Suppressor macrophage treated with lipopolysaccharide for 1 hour (primary cell): Measurements from ENCODE around the gene IL24.
A peak's percentile ranks its signal among the peaks of the same experiment; 100 is the strongest.

Source experiments
- DNase-seq, 3 donors: peaks; one replicate each; pipeline ENCODE4 v3.0.0-alpha.2; 2020 to 2022

Gene IL24

GRCh38 chr1:206882555-206882954 lies 14.7 kb upstream of the IL24 start:
- DNase-seq, result peak in 1 of 3 donors; percentile 21

GRCh38 chr1:206883160-206883559 lies 14.1 kb upstream of the IL24 start:
- DNase-seq, result no peak

DNA sequence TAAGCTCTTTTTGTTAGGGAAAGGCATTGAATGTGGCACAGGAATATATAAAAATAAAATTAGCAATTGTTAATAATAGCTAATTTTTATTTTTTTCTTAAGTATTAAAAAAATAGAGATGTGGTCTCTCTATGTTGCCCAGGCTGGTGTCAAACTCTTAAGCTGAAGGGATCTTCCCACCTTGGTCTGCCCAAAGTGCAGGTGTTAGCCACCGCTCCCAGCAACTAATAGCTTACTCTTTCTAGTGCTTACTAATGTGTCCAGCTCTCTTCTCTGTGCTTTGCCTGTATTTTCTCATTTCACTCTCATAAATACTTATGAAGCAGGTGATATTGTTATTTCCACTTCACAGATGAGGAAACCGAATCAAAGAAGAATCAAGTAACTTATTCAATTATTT lies 13.4 kb upstream of the IL24 start:
- DNase-seq, result no peak

DNA sequence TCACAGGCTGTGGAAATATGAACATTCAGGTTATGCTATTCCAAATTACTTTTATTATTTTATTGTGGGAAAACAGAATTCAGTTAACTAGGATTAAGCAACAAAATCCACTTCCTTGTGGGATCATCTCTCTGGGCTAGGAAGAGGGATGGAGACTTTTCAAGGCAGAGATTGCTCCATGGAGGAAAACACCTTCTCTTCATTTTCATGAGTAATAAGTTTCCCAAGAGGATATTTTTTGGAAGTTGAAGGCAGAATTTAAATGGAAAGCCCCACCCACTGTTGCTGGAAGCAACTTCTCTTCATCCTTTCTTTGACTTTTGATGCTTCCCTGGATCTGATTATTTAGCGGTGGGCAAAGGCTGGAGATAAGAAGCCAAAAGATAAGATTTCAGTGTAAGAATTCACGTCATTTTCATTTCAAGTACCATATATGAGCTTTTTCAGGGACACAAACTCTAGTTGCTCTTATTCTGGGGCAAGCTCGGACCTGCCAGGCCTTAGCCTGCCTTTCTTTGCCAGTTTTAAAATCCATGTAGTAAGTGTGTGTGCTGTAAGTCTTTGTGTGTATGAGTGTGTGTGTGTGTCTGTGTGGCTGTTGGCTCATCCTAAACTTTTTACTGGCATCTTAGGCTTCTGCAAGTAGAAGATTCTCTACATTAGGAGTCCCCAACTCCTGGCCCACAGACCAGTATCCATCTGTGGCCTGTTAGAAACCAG lies 11.7 kb upstream of the IL24 start:
- peak in 1 of 3 donors; percentile 34 for DNase-seq

GRCh38 chr1:206886831-206887230 lies 10.4 kb upstream of the IL24 start:
- DNase-seq, result no peak

- DNase-seq, result no peak
These were observed 9.5 kb upstream of the IL24 start for GRCh38 chr1:206887701-206888100.

GRCh38 chr1:206890125-206891060 lies 6.8 kb upstream of the IL24 start:
- peak; percentile 71 to 92 (median 89) for DNase-seq

DNA sequence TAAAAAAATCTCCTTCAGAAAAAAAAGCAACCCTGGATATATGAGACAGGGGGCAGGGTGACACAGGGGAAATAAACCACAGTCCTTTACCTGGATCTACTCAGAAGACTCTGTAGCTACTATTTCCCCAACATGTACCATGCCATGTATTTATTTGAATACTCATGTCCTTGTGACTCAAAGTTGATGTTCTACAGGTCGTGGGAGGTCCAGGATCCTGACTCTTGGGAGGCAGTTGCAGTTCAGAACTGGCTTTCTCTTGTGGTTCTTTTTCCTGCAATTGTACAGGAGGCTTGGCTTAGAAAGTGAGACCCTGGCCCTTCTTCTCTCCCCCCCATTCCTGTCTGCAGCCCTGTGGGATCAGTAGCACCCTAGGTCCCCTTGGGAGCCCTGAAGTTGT lies 5.8 kb upstream of the IL24 start:
- peak in 2 of 3 donors; percentile 27 to 32 for DNase-seq

DNA sequence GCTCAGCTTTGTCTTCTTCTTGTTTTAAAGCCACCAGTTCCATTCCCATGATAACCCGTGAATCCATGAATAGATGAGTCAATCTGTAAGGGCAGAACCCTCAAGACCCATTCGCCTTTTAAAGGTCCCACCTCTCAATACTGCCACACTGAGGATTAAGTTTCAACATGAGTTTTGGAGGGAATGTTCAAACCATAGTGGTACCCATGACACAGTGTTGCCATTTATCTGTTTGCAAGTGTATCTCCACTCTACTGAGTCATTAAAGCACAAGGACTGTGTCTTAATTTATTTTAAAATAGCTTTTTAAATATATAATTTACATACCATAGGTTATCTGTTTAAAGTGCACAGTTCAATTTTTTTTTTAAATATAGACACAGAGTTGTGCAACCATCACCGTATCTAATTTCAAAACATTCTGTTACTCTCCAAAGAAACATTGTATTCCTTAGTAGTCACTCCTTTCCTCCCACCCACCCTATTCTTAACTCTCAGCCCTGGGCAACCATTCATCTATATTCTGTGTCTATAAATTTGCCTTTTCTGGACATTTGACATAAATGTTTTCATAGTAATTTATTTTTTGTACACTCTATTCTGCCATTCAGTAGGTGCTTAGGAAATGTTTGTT lies 4.8 kb upstream of the IL24 start:
- DNase-seq, result no peak

DNA sequence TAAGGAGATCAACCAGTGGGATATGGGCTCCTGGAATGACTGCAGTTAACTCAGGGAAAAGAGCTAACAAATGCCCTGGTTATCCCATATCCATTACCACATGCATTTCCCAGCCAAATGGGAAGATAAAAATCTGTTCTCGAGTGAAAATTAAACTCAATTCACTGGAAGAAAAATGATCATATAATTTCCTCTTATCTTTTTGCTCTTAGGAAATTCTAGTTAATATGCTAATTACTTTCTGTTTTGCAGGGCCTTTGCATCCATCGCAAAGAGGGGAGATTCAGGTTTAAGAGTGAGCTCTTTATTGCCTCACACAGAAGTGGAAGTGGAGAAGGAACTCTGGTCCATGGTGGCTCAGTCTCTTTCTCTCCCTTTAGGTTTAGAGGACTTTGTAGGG lies 3.9 kb upstream of the IL24 start:
- DNase-seq, result no peak

GRCh38 chr1:206895325-206895724 lies 1.9 kb upstream of the IL24 start:
- DNase-seq, result no peak

GRCh38 chr1:206895837-206896242 lies 1.4 kb upstream of the IL24 start:
- DNase-seq, result no peak

- DNase-seq, result no peak
These were observed 982 bp upstream of the IL24 start for GRCh38 chr1:206896261-206896660.

DNA sequence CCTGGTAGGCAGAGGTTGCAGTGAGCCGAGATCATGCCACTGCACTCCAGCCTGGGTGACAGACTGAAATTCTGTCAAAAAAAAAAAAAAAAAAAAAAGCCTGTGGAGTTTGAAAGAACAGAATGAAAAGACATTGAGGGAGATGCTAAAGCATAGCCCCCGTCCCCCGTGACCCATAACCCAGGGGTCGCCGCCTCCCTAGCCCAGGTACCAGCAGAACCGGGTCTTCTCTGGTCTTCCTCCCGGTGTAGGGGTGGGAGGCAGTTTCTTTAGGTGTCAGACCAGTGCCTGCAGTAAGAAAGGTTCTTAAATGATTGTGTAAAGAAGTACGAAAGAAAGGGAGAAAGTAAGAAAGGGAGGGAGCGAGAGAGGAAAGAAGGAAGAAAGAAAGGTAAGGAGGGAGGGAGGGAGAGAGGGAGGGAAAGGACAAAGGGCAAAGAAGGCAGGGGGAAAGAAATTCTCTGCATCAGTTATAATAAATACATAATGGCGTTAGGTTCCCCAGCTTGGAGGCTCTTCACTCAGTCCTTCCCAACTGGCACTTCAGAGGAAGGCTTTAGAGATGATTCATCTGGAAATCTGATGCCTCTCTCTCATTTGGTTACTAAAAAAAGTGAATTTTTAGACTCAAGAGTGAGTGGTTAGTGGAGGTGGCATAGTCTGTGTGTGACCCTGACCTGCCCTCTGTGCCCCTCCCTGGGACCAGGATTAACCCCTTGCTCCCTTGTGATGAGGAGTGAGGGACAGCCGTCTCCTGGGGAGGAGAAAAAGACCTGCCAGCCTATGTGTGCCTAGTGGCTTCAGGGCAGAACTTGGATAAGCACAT lies 1.1 kb downstream of the IL24 start:
- DNase-seq, result peak in 1 of 3 donors; percentile 30

DNA sequence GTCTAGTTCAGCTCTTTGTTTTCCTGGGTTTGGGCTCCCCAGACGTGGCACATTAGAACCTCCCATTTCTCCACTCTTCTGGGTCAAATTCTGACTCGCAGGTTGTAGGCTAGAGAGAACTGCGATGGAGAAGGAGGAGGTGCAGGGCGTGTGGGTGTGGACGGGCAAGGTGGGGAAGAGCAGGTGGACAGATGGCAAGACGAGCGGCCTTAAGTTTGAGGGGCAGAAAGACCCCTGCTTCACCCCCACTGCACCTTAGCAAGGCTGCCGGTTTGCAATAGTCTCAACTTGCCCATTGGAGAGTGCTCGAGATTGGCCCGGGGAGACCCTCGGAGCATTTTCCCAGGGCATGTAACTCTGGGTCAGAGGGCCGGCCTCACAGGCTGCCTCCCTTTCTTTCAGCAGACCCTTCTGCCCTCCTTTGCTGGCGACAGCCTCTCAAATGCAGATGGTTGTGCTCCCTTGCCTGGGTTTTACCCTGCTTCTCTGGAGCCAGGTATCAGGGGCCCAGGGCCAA lies 1.7 kb downstream of the IL24 start:
- DNase-seq, result no peak

DNA sequence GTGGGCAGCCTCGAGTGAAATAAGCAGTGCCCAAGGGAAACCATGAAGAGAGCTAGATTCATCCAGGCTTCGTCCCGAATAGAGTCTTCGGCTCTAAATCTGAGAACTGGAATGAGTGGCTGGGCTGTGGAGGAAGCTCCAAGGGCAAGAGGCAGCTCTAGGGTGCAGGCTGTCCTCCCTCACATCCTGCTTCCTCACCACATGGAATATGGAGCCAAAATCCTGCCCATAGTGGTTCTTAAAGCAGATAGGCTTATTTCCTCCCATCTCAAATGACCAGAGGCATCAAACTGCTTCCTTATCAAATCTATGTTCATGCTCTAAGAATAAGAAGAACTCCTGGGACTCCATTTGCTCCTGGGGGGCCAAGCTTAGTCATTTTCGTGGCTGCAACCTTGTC lies 2.5 kb downstream of the IL24 start:
- no peak for DNase-seq

DNA sequence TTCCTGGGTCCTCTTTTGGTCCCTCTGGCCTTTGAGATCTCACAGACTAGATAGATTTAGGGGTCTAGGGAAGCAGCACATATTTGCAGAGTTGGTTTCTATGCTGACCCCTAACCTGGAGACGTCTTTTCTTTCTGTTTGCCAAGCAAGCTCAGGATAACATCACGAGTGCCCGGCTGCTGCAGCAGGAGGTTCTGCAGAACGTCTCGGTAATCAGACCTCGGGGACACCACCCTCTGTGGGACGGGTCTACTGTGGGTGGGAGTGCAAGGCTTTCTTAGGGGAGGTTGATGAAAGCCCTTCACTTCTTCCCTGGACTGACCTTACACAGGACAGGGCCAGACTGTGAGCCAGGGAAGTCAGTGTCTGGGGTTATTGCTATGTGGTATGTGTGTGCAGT lies 2.9 kb downstream of the IL24 start:
- DNase-seq, result no peak

- no peak for DNase-seq
These were observed 4.7 kb downstream of the IL24 start for GRCh38 chr1:206901944-206902343.

DNA sequence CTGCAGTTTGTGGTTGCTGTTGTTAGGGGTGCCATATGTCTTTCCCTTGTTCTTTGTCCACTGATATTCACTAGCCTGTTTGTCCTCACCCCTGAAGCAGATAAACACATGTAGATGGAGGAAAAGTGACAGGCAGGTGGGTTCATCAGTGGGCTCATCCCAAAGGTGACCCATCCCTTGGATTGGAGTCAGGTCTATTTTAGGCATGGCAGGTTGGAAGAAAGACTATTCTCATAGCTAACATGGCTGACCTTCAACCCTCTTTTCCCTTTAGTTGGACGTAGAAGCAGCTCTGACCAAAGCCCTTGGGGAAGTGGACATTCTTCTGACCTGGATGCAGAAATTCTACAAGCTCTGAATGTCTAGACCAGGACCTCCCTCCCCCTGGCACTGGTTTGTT lies 5.5 kb downstream of the IL24 start:
- DNase-seq, result no peak

DNA sequence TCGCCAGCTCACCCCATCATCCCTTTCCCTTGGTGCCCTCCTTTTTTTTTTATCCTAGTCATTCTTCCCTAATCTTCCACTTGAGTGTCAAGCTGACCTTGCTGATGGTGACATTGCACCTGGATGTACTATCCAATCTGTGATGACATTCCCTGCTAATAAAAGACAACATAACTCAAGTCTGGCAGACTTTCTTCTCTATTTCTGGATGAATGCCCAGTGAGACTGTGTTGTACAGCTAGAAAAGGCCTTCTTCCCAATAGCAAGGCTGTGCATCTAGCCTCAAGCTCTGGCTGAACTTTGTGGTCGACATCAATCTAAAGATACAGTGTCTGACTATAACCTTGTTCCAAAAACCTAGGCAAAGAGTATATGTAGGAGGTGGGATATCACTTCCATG lies 6.4 kb downstream of the IL24 start:
- DNase-seq, result no peak

- no peak for DNase-seq
These were observed 7.3 kb downstream of the IL24 start for GRCh38 chr1:206904423-206905142.
